Mononuclear cell (primary cell): Measurements from ENCODE around the gene TMEM147. TPM values are rescaled to one million over a fixed set of nuclear protein-coding genes. Genes with fewer than 3 reads are reported as not detected.

Source experiments
- H3K27me3 ChIP-seq: 2 replicates; pipeline ENCODE4 v1.6.0; 2011; ENCODE audit warnings: low read length, control low read depth; ENCODE audit not compliant: insufficient read depth
- H3K4me1 ChIP-seq: 2 replicates; pipeline ENCODE4 v1.5.1; 2011; ENCODE audit warnings: mild to moderate bottlenecking, low read length, control low read depth; ENCODE audit not compliant: insufficient read depth
- H3K4me3 ChIP-seq: 2 replicates; pipeline ENCODE4 v1.5.1; 2011; ENCODE audit warnings: mild to moderate bottlenecking, low read length, moderate library complexity
- H3K9me3 ChIP-seq: 2 replicates; pipeline ENCODE4 v1.5.1; 2011; ENCODE audit warnings: low read depth, mild to moderate bottlenecking, control low read depth, low read length
- total RNA-seq: library from RNA; depleted of rRNA; stranded (reverse); fragments of >200 nt; gene quantifications from one replicate; pipeline ENCODE4 v1.2.3, GENCODE V29; 2012

The TMEM147 gene
- total RNA-seq, 1 donor, result 25.9 TPM

- no peak overlapping the region for H3K4me3 ChIP-seq
- H3K9me3 ChIP-seq, result no peaks in the 10 kb centered on the region
- peaks cover 16% of the 10 kb centered on the region for H3K4me1 ChIP-seq
- H3K27me3 ChIP-seq, result peaks cover 22% of the 10 kb centered on the region
Measured at GRCh38 chr19:35512831-35513627, 32.4 kb upstream of the TMEM147 start.

GRCh38 chr19:35513628-35514281 lies 31.7 kb upstream of the TMEM147 start, which contains the start of gene DMKN:
TSS of gene DMKN (minus strand) at chr19:35513649. CDS start at chr19:35513475, 174 bp downstream.
- Histone ChIP-seq H3K4me1 (peaks cover 16% of the 10 kb centered on the region), H3K27me3 (peaks cover 18% of the 10 kb centered on the region), H3K4me3 (no peak within 1 kb of the TSS), H3K9me3 (no peaks in the 10 kb centered on the region)

GRCh38 chr19:35514282-35514809 lies 31.1 kb upstream of the TMEM147 start:
- peaks cover 14% of the 10 kb centered on the region for H3K4me1 ChIP-seq
- peaks cover 13% of the 10 kb centered on the region for H3K27me3 ChIP-seq
- no peak overlapping the region for H3K4me3 ChIP-seq
- H3K9me3 ChIP-seq, result no peaks in the 10 kb centered on the region

GRCh38 chr19:35516310-35516709 lies 29.1 kb upstream of the TMEM147 start:
- no peaks in the 10 kb centered on the region for H3K9me3 ChIP-seq
- no peaks in the 10 kb centered on the region for H3K4me1 ChIP-seq
- H3K27me3 ChIP-seq, result no peaks in the 10 kb centered on the region

GRCh38 chr19:35517342-35517741 lies 28.1 kb upstream of the TMEM147 start:
- H3K4me1 ChIP-seq, result no peaks in the 10 kb centered on the region
- no peak overlapping the region for H3K4me3 ChIP-seq
- H3K27me3 ChIP-seq, result no peaks in the 10 kb centered on the region
- no peaks in the 10 kb centered on the region for H3K9me3 ChIP-seq

More at GRCh38 chr19:35516310-35516709, 29.1 kb upstream of the TMEM147 start:
- no peak overlapping the region for H3K4me3 ChIP-seq

- H3K4me1 ChIP-seq, result no peaks in the 10 kb centered on the region
- no peaks in the 10 kb centered on the region for H3K27me3 ChIP-seq
- H3K4me3 ChIP-seq, result no peak overlapping the region
Measured at GRCh38 chr19:35518313-35518712, 27.1 kb upstream of the TMEM147 start.

GRCh38 chr19:35519291-35519690 lies 26.1 kb upstream of the TMEM147 start:
- Histone ChIP-seq H3K4me3 (no peak overlapping the region), H3K9me3 (no peaks in the 10 kb centered on the region), H3K27me3 (no peaks in the 10 kb centered on the region), H3K4me1 (no peaks in the 10 kb centered on the region)

More at GRCh38 chr19:35518313-35518712, 27.1 kb upstream of the TMEM147 start:
- H3K9me3 ChIP-seq, result no peaks in the 10 kb centered on the region

GRCh38 chr19:35521124-35521743 lies 24.2 kb upstream of the TMEM147 start:
- H3K27me3 ChIP-seq, result no peaks in the 10 kb centered on the region
- H3K9me3 ChIP-seq, result no peaks in the 10 kb centered on the region
- H3K4me1 ChIP-seq, result no peaks in the 10 kb centered on the region
- H3K4me3 ChIP-seq, result no peak overlapping the region

- H3K9me3 ChIP-seq, result no peaks in the 10 kb centered on the region
- no peaks in the 10 kb centered on the region for H3K27me3 ChIP-seq
- no peak overlapping the region for H3K4me3 ChIP-seq
- H3K4me1 ChIP-seq, result no peaks in the 10 kb centered on the region
Measured at GRCh38 chr19:35522745-35523327, 22.6 kb upstream of the TMEM147 start.

GRCh38 chr19:35524181-35524837 lies 21.1 kb upstream of the TMEM147 start:
- Histone ChIP-seq H3K27me3 (no peaks in the 10 kb centered on the region), H3K4me3 (no peak overlapping the region), H3K9me3 (no peaks in the 10 kb centered on the region), H3K4me1 (no peaks in the 10 kb centered on the region)

- Histone ChIP-seq H3K4me3 (no peak overlapping the region), H3K27me3 (no peaks in the 10 kb centered on the region), H3K4me1 (no peaks in the 10 kb centered on the region), H3K9me3 (no peaks in the 10 kb centered on the region)
Measured at GRCh38 chr19:35525873-35526272, 19.6 kb upstream of the TMEM147 start.

GRCh38 chr19:35528218-35529038 lies 17.0 kb upstream of the TMEM147 start, which contains the start of gene SBSN:
TSS of gene SBSN (minus strand) at chr19:35528311. CDS start at chr19:35528281, 30 bp downstream.
- Histone ChIP-seq H3K9me3 (no peaks in the 10 kb centered on the region), H3K4me1 (peaks cover 3% of the 10 kb centered on the region), H3K4me3 (no peak within 1 kb of the TSS), H3K27me3 (peaks cover 3% of the 10 kb centered on the region)

- Histone ChIP-seq H3K4me3 (no peak overlapping the region), H3K4me1 (peaks cover 9% of the 10 kb centered on the region), H3K9me3 (no peaks in the 10 kb centered on the region), H3K27me3 (peaks cover 3% of the 10 kb centered on the region)
Measured at GRCh38 chr19:35529241-35530218, 15.9 kb upstream of the TMEM147 start.
